HUDEP-2 (cell line): ENCODE data around the gene KCTD5.
"Not testable (repeated sequence)": the region's sequence is repeated elsewhere in the genome, so short reads cannot be mapped to it uniquely, and the experiment has no call there.

ENCODE experiments used
- DNase-seq, 76 experiments: peaks; one replicate each; lab custom pipeline; 2025; ENCODE audit not compliant: unreplicated experiment in 76 of 76; lab: John Stamatoyannopoulos, UW

Gene KCTD5

DNA sequence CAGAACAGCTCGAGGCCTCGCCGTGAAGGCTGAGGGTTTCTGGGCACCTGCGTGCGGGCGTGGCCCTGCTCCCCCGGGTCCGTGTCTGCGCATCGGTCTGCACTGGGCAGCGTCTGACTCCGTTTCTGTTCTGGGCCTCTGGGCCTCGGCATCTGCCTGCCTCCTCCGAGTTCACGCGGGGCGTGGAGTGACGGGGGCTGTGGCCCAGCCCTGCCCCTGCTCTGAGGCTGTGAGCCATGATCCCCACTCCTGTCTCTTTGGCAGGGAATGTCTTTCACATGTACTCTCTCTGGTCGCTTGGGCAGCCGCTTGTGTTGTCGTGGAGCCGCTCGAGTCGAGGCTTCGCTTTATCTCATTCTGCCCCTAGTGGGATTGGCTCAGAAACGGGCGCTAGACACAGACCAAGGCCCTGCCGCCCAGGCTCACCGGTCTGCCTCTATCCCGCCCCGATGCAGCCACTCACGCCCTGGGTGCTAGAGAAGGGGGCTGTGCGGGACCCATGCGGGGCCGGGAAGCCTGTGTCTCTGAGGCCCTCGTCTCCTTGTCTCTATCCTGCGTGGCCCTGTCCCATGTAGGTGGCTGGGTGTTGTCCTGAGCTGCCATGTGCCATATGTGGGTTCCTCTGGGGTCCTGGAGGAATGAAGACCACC lies 14.4 kb downstream of the KCTD5 start:
- DNase-seq, result not testable (repeated sequence)

- DNase-seq, result no peak
Measured at GRCh38 chr16:2697401-2697948, 15.2 kb downstream of the KCTD5 start.

DNA sequence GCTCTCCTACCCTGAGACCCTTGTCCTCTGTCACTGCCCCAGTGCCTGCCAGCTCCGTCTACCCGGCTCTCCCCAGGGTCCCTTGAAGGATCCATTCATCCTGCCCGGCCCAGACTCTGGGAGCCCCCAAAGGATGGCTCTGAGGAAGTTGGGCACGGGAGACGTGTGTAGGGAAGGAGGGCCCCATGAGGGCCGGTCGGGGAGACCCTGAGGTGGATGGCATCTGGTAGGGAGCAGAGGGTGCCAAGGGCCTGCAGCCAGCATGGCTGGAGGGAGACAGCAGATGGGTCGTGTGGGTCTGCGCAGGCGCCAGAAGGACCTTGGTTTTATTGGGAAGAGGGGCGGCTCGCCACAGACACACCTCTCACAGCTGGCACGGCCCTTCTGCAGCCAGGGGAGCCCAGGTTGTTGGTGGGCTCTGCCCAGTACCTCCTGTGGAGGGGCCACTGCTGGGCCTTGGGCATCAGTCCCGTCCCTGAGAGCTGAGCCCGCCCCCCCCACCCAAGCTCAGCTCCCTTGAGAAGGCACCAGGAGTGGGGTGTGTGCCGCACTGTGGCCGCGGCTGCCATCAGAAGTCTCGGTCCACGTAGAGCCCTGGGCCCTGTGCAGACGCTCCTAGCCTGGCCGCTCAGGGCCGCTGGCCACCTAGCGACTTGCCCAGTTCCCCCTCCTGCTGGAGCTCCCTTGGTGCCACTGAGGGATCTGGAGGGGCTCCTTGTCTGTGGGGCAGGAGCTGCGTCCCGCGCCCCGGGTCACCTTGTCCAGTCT lies 16.0 kb downstream of the KCTD5 start:
- no peak for DNase-seq

DNA sequence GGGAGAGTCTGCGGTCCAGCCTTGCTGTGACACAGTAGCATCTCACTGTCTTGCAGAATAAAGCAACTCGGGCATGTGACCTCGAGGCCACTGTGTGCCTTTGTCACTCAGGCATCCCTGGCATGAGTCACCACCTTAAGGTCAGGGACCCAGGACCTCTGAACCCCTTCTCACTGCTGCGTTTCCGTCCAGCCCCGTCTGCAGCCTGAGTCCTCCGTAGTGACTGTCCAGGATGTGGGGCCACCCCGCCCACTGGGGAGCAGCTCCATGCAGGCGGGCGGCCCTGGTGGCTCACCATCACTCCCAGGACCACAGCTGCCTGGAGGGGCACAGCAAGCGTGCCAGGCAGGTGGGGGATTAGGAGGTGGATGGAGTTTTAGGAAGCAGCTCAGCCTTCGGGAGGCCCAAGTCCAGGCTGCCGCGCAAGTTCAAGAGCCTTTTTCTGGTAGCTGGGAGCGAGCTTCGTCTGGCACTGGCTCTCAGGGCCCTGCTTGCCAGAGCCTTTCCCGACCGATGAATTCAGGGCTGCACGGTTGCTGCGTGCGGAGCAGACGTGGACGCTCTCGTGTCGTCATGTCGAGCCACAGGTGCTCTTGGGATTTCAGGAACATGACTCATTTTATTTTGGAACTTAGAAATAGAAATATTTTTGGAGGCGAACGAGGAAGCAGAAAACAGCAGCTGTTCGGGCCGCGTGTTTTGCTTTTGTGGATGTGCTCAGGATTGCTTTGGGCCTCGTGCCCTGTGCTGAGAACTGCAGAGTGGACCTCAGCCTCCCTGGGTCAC lies 16.8 kb downstream of the KCTD5 start:
- no peak for DNase-seq

GRCh38 chr16:2699791-2700600 lies 17.7 kb downstream of the KCTD5 start:
- no peak for DNase-seq

GRCh38 chr16:2700786-2701185 lies 18.5 kb downstream of the KCTD5 start:
- no peak for DNase-seq

DNA sequence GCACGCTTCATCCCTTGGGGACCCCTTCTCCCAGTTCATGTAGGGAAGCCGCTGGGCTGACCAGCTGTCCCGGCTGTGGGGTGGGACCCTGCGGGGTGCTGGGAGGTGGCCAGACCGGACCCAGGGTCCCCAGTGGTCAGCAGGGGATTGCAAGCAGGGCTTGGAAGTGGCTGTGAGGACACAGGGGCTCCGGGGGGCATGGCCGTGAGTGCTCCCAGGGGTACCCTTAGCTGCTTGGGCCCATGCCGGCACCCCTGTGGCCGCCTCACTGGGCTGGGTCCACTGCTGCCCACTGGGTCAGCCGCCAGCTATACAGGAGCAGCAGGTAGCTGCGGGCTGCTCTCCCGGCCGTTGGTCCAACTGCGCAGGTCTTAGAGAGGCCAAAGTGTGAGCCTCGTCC lies 18.9 kb downstream of the KCTD5 start:
- DNase-seq, result no peak

DNA sequence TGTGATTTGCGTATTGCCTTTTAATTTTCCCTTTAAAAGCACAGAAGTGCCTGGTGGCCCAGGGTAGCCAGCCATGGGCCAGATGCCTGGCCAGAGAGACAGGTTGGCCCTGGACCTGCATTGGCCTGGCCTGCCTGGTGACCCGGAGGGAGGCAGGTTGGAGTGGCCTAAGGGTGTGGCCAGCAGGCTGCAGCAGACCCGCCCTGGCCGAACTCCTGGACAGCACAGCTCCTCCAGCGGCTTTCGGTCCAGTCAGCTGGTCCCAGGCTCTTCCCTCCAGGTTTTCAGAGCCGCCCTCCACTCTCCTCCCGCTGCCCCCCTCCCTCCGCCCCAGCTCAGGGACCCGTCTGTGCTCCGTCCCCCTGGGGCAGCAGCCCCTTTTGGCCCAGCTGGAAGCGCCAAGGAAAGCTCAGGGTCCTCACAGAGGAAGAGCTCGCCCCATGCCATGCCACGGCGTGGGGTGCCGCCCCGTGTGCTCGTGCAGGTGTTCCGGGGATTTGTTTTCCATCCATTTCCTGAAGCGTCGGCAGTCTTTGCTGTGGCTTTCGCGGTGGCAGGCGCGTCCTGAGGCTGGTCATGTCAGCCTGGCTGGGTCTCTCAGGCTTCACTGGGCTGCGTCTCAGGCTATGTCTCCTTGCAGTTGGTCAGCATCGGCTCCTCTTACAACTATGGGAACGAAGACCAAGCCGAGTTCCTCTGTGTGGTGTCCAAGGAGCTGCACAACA lies 19.6 kb downstream of the KCTD5 start:
- DNase-seq, result no peak

GRCh38 chr16:2702438-2702825 lies 20.1 kb downstream of the KCTD5 start:
- DNase-seq, result no peak

- no peak for DNase-seq
Measured at GRCh38 chr16:2702871-2703745, 20.8 kb downstream of the KCTD5 start.

DNA sequence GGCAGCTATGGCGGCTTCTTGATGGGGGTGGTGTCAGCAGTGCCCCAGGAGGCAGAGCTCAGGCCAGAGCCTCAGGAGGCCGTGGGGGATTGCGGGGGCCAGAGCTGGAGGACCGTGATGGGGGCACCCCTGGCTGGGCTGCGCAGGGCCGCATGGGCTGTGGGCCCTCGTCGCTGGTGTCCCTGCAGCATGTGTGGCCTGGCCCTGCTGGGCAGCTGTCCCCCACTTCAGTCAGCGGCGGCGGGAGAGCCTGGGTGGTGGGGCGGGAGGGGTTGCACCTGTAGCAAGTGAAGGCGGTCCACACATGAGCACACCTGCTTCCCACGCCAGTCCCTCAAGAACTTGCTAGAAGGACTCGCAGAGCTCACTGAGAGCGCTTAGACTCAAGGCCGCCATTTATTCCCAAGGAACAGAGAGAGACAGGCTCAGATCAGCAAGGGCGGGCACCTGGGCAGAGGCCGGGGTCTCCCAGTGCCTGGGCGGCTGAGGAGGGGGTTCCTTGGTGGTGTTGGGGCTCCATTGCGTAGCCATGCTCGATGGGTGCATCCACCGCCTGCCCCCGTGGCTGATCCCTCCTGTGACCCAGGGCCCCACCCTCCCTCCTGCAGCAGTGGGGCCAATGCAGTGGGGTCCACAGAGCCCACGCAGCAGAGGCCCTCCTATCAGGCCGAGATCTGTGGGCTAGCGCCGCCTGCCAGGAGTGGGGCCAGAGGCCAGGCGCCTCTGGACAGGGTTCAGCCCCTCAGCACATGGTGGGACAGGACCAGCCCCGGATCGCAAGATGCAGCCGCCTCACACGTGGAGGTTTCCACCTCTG lies 22.1 kb downstream of the KCTD5 start:
- no peak for DNase-seq

- DNase-seq, result no peak
Measured at GRCh38 chr16:2704983-2705275, 22.6 kb downstream of the KCTD5 start.

GRCh38 chr16:2705351-2705750 lies 23.0 kb downstream of the KCTD5 start:
- DNase-seq, result no peak

GRCh38 chr16:2706085-2706484 lies 23.8 kb downstream of the KCTD5 start:
- no peak for DNase-seq

GRCh38 chr16:2706611-2707311 lies 24.4 kb downstream of the KCTD5 start:
- no peak for DNase-seq

GRCh38 chr16:2707368-2708289 lies 25.3 kb downstream of the KCTD5 start:
- DNase-seq, result no peak

- no peak for DNase-seq
Measured at GRCh38 chr16:2708290-2708639, 25.9 kb downstream of the KCTD5 start.
